HG03457 (cell line): ENCODE measurements around the gene TRPM4.
"Not testable (repeated sequence)": the region's sequence is repeated elsewhere in the genome, so short reads cannot be mapped to it uniquely, and the experiment has no call there.

Source experiments
- ATAC-seq: cut with Tn5 transposase; IDR thresholded peaks from one replicate; pipeline ENCODE4 v1.9.1; 2021; ENCODE audit warnings: moderate number of reproducible peaks; ENCODE audit not compliant: unreplicated experiment

The TRPM4 gene

DNA sequence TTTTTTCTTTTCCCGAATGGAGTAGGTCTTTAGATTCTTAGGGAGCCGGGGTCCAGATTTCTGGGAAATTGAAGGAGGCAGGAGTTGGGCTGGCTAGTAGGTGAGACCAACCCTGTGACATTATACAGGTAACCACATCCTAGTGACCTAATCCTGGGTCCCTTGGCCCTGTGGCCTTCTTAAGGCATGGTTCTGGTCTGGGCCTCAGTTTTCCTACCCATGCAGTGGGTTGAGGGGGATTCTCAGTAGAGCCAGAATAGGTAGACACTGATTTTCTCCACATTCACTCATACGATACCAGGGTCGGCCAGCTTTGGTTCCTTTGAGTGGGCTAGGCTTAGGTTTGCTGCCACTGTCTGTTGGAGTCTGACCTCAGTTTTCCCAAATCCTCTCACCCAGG is 31.0 kb upstream of the TRPM4 start:
- ATAC-seq: no peak

DNA sequence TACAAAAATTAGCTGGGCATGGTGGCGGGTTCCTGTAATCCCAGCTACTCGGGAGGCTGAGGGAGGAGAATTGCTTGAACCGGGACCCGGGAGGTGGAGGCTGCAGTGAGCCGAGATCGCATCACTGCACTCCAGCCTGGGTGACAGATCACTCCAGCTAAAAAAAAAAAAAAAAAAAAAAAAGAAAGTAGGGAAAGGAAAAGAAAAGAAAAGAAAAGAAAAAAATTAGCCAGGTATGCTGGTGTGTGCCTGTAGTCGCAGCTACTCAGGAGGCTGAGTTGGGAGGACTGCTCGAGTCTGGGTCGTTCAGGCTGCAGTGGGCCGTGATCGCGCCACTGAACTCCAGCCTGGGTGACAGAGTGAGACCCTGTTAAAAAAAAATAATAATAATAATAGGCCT is 30.4 kb upstream of the TRPM4 start:
- not testable (repeated sequence) for ATAC-seq

DNA sequence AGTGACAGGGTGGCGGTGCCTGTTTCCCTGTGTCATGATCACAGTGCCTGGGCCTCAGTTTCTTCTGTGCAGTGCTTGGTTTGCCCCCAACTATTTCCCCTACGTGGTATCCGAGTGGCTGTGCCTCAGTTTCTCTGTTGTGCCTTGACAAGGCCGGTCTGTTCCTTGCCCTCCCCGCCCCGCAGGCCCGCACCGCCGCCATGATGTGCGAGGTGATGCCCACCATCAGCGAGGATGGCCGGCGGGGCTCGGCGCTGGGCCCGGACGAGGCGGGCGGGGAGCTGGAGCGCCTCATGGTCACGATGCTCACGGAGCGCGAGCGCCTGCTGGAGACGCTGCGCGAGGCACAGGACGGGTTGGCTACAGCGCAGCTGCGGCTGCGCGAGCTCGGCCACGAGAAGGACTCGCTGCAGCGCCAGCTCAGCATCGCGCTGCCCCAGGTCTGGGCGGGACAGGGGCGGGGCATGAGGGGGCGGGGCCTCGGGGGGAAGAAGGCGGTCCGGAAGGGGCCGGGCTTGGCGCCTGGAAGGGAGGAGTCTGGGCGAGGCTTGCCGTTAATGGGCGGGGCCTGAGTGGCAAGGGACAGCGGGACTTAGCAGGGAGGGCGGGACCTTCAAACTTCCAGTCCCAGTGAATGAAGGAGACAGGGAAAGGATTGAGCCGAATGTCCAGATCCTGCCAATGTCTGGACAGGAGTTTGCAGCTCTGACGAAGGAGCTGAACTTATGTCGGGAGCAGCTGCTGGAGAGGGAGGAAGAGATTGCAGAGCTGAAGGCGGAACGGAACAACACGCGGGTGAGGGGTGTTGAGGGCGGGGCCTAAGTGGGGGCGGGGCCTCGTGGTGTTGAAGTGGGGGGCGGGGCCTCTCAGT is 29.7 kb upstream of the TRPM4 start:
- peak; percentile 74 for ATAC-seq

DNA sequence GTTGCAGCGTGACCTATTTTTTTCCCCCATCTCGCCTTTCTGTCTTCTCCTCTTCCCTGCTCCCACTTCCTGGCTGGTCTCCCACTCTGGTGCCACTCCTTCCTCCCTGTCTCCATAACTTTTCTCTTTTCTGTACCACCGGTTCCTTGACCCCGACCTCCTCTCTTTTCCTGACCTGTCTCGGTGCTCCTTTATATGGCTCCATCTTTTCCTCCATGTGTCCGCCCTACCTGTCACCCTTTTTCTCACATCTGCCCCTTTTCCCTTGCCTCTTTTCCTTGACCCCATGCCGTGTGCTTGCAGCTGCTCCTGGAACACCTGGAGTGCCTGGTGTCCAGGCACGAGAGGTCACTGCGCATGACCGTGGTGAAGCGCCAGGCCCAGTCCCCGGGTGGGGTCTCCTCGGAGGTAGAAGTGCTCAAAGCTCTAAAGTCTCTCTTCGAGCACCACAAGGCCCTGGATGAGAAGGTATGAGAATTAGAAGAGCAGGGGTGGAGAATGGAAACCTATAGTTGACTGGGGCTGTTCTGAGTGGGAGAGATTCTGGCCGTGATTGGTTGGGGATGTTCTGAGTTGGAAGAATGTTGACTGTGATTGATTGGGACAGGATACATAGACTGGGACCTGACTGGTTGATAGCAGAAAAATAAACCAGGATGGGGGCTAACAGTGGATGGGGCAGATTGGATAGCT is 28.9 kb upstream of the TRPM4 start:
- ATAC-seq: no peak

DNA sequence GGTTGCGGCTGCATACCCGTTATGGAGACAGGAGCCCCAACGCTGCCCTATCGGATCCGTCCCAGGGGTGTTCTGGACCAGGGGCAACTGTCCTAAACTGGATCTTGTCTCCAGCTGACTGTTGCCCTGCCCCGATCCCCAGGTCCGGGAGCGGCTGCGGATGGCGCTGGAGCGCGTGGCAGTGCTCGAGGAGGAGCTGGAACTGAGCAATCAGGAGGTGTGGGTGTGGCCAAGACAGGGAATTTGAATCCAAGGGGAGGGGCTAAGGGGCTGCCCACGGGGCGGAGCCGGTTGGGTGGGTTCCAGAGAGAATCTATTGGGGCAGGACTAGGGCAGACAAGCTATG is 28.4 kb upstream of the TRPM4 start:
- ATAC-seq: no peak

DNA sequence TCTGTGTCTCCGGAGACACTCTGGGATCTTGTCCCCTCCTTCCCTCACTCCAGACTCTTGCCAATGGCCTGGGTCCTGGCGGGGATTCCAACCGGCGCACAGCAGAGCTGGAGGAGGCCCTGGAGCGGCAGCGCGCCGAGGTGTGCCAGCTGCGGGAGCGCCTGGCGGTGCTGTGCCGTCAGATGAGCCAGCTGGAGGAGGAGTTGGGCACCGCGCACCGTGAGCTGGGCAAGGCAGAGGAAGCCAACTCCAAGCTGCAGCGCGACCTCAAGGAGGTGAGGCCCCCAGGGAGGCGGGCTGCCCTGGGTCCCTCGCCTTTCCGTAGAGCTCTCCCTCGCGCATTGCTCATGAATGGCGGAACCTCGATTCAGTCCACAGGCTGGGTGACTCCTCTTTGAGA is 27.3 kb upstream of the TRPM4 start:
- no peak for ATAC-seq

DNA sequence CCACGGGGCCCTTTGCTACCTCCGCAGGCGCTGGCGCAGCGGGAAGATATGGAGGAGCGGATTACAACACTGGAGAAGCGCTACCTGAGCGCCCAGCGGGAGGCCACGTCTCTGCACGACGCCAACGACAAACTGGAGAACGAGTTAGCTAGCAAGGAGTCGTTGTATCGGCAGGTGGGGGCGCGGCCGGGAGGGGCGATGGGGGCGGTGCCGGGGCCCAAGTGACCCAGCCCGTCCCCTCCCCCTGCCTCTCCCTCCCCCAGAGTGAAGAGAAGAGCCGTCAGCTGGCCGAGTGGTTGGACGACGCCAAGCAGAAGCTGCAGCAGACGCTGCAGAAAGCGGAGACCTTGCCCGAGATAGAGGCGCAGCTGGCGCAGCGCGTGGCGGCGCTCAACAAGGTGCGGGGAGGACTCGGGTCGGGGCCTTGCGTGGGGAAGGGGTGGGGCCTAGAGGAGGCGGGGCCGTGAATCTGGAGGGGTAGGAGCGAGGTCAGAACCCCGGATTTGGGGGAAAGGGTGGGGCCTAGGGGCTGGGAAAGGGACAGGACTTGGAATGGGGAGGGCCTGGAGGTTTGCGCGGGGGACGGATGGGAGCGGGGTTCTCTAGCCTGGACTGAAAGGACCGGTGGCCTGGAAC is 24.5 kb upstream of the TRPM4 start:
- ATAC-seq: no peak

DNA sequence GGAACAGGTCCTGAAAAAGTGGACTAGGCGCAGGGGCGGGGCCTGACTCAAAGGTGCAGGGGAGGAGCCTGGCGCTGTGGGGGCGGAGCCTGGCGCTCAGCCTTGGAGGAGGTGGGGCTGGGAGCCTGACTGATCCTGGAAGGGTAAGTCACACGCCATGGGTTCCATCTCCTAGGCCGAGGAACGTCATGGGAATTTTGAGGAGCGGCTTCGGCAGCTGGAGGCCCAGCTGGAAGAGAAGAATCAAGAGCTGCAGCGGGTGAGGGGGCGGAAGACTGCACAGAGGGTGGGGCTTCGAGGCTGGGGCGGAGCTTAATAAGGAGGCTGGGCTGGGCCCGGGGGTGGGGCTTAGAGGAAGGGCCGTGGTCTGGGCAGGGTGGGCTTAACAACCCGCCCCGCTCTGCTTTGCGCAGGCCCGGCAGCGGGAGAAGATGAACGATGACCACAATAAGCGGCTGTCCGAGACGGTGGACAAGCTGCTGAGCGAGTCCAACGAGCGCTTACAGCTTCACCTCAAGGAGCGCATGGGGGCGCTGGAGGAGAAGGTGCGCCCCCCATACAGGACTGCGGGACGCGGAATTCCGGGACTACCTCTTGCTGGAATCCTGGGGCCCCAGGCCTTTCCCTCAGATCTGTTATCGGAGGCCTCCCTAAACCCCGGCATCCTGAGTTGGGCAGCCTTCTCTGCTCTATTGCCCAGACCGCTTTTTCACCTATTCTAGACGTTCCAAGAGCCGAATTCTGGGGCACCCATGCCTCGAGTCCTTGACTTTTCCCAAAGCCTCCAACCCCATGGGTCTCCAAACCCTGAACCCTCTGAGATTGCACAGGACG is 23.8 kb upstream of the TRPM4 start:
- ATAC-seq: no peak

DNA sequence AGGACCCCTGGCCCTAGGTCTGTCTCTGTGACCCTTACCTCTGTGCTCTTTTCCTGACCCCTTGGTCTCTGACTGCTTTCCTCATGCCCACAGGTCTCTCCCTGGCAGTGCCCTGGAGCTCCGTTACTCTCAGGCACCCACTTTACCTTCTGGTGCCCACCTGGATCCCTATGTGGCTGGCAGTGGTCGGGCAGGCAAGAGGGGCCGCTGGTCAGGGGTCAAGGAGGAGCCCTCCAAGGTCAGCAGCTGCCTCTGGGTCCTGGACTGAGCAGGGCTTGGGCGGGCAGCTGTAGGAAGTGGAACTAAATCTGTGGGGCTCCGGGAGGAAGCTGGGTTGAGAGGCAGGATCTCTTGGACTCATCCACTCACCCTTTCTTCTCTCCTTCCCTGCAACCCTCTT is 21.9 kb upstream of the TRPM4 start:
- no peak for ATAC-seq

DNA sequence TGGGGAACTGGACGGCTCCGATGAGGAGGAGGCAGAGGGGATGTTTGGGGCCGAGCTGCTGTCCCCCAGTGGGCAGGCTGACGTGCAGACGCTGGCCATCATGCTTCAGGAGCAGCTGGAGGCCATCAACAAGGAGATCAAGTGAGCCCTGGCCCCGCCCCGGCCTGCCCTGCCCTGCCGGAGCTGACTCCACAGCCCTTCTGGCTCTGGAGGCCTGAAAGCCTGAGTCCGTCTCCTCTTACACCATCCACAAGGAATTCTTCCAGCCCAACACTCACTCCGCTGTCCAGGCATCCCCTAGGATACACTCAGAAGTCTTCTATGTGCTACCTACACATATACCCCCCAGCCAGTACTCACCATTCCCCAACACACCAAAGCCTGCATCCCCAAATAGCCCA is 20.8 kb upstream of the TRPM4 start:
- ATAC-seq: no peak

DNA sequence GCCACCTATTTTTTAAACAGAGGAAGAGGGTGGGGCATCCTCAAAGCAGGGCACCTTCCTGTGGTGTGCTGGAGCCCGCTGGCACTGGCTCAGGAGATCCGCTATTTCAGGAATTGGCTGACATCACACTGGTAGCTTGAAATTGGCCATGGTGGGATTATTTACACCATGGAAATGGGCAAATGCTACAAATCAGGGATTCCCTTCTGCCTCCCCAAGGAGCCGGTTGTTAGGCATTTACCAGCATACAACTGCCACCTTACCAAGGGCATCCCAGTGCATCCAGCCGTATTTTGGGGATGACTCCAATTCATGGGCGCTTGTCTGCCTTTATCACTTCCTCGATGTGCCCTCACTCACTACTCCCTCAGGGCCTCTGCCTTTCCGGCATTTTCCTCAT is 16.6 kb upstream of the TRPM4 start:
- ATAC-seq: no peak

DNA sequence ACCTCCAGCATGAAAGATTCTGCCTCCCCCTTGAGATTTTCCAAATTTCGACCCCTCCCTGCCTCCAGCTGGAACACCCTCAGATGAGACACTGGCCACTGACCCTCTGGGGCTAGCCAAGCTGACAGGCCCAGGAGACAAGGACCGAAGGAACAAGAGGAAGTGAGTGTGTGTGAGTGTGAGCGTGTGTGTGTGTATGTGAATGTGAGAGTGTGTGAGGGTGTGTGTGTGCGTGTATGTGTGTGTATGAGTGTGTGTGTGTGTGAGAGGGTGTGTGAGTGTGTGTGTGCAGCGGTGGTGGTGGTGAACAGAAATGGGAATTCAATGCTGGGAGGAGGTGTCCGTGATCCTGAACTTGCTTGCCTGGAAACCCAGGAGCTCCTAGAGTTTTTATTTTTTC is 16.2 kb upstream of the TRPM4 start:
- no peak for ATAC-seq

DNA sequence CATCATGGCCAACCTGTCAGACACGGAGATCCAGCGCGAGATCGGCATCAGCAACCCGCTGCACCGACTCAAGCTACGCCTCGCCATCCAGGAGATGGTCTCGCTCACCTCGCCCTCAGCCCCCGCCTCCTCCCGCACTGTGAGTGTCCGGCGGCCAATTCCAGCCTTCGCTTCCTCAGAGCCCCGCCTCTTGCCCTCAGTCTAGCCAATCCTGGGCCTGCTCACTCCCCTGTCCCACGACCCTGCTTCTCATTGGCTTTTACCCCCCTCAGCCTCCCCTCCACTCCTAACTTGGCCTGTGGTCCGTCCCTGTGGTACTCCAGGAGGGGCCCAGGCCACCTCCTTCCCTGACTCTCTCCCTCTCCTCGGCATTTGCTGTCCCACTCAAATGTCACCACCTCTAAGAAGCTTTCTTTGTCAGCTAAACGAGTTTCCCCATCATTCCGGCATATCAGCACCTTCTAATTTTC is 14.7 kb upstream of the TRPM4 start:
- ATAC-seq: no peak

DNA sequence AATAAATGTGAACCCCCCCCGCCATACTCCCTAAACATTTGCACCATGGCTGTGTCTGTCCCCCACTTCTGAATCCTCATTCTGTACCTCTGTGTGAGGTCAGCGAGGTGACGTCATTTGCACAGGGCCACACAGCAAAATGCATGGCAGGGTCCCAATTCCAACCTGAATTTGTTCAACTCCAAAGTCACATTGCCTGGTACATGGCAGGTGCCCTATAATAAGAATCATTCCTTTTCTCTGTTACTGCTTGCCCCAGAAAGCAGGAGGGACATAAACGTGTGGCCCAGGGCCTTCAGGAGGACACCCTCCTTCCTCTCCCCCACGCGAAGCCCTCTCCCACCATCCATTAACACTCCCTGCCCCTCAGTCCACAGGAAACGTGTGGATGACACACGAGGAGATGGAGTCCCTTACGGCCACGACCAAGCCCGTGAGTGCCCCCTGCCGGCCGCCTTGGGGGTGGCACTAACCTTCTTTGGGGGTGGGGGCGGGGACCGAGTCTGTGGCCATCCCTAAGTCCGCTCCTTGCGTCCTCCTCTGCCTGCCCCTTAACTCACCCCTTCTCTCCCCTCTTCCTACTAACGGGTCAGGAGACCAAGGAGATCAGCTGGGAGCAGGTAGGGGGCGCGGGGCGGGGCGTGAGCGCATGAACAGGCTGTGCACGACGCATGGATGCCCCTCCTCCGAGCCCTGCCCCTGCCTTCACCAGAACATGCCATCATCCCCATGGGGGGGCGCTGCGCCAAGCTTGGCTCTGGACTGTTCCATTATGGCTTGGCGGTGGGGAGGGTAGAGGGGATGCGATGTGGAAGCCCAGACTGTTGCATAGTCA is 11.8 kb upstream of the TRPM4 start:
- no peak for ATAC-seq

DNA sequence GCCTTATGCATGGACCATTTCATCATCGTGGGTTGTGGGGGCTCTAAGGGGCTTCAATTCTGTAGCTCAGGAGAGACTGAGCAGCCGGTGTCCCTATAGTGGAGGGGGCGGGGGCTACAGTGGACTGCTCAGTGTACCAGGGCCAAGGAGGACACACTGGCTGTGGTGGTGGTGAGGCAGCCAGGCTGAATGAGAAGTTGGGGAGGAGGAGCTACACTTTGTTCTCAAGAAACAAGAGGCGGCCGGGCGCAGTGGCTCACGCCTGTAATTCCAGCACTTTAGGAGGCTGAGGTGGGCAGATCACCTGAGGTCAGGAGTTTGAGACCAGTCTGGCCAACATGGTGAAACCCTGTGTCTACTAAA is 11.2 kb upstream of the TRPM4 start:
- not testable (repeated sequence) for ATAC-seq

DNA sequence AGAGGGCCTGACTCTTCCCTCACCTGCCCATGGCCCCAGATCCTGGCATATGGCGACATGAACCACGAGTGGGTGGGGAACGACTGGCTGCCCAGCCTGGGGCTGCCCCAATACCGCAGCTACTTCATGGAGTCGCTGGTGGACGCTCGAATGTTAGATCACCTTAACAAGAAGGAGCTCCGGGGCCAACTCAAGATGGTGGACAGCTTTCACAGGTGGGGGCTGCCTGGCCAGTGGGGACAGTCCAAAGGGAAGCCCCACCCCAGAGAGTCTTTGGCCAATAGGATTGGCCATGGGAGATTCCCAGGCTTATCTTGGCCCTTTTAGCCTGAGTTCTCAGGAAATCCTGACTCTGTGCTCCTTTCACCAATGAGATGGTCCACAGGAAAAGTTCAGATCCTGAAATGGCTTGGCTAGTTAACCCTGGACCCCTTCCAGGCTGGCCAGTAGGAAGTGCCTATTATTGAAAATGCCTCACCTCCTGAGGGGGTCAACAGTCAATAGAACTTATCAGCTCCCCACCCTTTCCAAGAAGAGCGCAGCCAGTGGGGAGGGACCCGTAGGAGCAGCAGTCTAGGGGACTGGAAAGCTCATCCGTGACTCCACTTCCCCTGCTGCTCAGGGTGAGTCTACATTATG is 9.4 kb upstream of the TRPM4 start:
- no peak for ATAC-seq

DNA sequence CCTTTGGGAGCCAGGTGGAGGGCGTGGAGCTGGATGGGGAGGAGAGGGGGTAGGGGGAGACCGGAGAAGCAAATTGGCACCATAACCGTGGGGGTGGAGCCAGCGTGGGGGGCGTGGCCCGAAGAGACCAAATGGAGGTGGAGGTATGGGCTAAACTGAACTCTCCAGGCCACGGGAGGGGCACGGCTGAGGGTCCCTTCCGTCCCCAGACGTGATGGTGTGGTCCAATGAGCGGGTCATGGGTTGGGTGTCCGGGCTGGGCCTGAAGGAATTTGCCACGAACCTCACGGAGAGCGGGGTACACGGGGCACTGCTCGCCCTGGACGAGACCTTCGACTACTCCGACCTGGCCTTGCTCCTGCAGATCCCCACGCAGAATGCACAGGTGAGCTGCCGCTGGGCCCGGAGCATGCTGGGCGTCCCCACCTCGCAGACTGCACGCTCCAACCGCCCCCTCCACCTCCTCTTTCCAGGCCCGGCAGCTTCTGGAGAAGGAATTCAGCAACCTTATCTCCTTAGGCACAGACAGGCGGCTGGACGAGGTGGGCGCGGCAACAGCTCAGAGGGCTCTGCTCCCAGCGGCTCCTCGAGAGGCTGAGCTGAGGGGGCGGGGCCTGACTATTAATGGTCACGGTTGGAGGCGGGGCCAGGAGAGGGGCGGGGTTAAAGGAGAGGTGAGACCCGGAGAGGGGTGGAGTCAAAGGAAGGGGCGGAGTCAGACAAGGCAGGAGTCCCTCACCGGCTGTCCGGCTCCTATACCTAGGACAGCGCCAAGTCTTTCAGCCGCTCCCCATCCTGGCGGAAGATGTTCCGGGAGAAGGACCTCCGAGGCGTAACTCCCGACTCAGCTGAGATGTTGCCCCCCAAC is 8.6 kb upstream of the TRPM4 start:
- ATAC-seq: no peak

DNA sequence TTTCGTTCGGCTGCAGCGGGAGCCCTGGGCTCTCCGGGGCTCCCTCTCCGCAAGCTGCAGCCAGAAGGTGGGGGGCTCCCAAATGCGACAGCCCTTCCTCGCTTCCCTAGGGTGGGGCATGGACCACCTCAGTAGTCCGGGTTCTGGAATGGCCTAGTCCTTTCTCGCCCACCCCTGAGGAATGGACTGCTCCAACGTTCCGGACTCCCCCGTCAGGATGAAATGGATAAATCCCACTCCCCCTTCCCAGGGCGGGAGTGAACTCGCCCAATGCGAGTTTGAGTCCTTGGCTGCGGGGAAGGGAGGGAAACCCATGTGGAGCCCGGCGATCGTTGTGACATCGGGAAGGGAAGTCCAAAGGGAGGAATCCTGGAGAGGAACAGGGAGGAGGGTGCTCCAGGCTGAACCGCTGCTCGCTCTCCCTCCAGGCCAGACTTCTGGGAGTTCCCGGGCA is 7.9 kb upstream of the TRPM4 start:
- no peak for ATAC-seq
